GM10266 (cell line): ENCODE results near the gene ISM1.

ENCODE experiments used
- DNase-seq: peaks from one replicate; pipeline ENCODE4 v3.0.0; 2012; ENCODE audit errors: extremely low spot score
- CTCF ChIP-seq: IDR thresholded peaks from 2 replicates; pipeline ENCODE4 v1.5.1; 2012; ENCODE audit warnings: mild to moderate bottlenecking, low read depth; ENCODE audit not compliant: control insufficient read depth, insufficient read depth; ENCODE audit errors: missing control alignments

The ISM1 gene

DNA sequence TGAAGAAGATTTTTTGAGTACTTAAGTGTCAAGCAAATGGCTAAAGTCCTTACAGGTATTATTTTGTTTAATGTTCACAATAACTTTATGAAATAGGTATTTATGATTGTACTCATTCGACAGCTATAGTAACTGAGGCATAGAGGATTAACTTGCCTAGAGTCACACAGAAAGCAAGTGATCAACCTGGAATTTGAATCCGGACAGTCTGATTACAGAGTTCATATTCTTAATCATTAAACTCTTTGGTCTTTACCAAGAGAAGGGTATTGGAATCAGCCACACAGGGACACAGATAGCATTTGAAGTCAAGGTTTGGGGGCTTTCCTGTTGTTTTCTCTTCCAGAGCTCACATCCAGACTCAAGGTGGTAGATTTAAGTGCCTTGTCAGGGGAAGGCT lies 69.7 kb downstream of the ISM1 start:
- no peak for TF ChIP-seq CTCF

GRCh38 chr20:13291157-13291556 lies 70.1 kb downstream of the ISM1 start:
- TF ChIP-seq CTCF: no peak
- DNase-seq: no peak

More for the DNA sequence above, 69.7 kb downstream of the ISM1 start:
- DNase-seq: no peak

- no peak for TF ChIP-seq CTCF
- no peak for DNase-seq
These were observed 71.3 kb downstream of the ISM1 start for GRCh38 chr20:13292201-13292885.

- no peak for TF ChIP-seq CTCF
- no peak for DNase-seq
These were observed 73.4 kb downstream of the ISM1 start for GRCh38 chr20:13294522-13294921.

DNA sequence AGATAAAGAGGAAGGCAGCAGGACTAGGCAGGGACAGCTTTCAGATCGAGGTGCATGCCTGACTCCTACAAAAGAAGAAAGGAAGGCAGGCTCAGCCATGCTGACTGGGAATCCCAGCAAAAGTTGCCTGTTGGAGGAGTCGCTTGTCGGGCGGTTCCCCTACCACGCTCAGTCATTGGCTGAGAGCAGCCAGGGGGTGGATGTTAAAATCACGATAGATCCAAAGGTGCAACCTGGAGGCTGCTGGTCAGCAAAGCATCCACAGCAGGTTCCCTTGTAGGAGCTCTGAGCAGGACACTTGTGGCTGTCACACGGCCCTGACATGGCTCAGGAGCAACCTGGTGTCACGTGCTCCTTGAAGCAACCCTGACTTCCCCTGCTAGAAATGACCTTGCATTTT lies 74.6 kb downstream of the ISM1 start:
- no peak for TF ChIP-seq CTCF
- DNase-seq: no peak

GRCh38 chr20:13296070-13296469 lies 75.0 kb downstream of the ISM1 start:
- no peak for DNase-seq
- no peak for TF ChIP-seq CTCF

DNA sequence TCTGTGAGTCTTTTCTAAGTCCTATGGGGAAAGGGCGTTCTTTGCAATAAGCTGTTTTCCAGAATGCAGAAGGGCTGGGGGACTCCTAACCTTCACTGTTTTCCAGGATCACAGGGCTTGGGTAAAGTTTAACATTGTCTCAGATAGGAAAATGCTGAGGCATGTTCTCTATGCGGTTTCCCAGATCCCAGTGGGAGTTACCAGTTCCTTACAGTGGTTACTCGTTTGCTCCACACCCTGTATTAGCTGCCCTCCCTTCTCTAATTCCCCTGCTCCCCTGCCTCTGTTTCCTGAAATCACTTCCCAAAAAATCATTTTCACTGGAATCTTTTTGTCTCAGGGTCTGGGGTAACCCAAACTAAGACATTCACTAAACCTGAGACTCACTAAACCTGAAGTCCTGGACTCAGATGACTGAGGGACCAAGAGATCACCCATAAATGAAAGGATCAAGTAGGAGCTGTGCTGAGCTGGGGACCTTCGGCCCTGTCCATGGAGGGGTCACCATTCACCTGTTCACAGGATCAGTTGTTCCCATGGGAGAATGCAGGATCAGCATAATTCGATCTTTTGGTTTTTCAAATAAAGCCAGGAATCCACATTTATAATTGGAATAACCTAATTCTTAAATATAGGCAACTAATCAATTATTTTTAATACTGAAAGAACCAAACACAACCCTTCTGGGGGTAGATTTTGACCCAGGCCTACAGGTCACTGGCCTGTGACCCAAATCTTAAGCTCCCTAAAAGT lies 76.2 kb downstream of the ISM1 start:
- DNase-seq: no peak
- TF ChIP-seq CTCF: no peak
